ENCODE results near the gene SYNE1. TPM values are rescaled to one million over a fixed set of nuclear protein-coding genes. Genes with fewer than 3 reads are reported as not detected.

The SYNE1 gene
- total RNA-seq, 1 donor from 2014 or later = 12.7 TPM

GRCh38 chr6:152371775-152372174, 265.4 kb downstream of the SYNE1 start:
- no peaks in the 10 kb centered on the region for H3K9me3 Mint-ChIP-seq (ENCODE audit: unreplicated experiment)
- no peak for DNase-seq (ENCODE audit: low spot score)
- H3K27ac Mint-ChIP-seq (ENCODE audit: unreplicated experiment) = no peak overlapping the region
- no peaks in the 10 kb centered on the region for H3K36me3 Mint-ChIP-seq (ENCODE audit: low read depth, unreplicated experiment)
- no peaks in the 10 kb centered on the region for H3K4me1 Mint-ChIP-seq (ENCODE audit: unreplicated experiment)
- no peaks in the 10 kb centered on the region for H3K27me3 Mint-ChIP-seq (ENCODE audit: unreplicated experiment)
- no peak overlapping the region for H3K4me3 Mint-ChIP-seq (ENCODE audit: unreplicated experiment)
- TF ChIP-seq CTCF (IDR thresholded peaks at IDR 0.05; ENCODE audit: unreplicated experiment) = no peak

- Mint-ChIP-seq H3K27me3 (ENCODE audit: unreplicated experiment) (no peaks in the 10 kb centered on the region), H3K4me1 (ENCODE audit: unreplicated experiment) (no peaks in the 10 kb centered on the region)
These were observed 268.2 kb downstream of the SYNE1 start for GRCh38 chr6:152368751-152369624.

GRCh38 chr6:152364866-152365265, 272.3 kb downstream of the SYNE1 start:
- no peak overlapping the region for H3K27ac Mint-ChIP-seq (ENCODE audit: unreplicated experiment)
- no peaks in the 10 kb centered on the region for H3K36me3 Mint-ChIP-seq (ENCODE audit: low read depth, unreplicated experiment)
- H3K4me3 Mint-ChIP-seq (ENCODE audit: unreplicated experiment) = no peak overlapping the region
- H3K9me3 Mint-ChIP-seq (ENCODE audit: unreplicated experiment) = no peaks in the 10 kb centered on the region
- no peak for TF ChIP-seq CTCF (IDR thresholded peaks at IDR 0.05; ENCODE audit: unreplicated experiment)
- no peaks in the 10 kb centered on the region for H3K4me1 Mint-ChIP-seq (ENCODE audit: unreplicated experiment)
- no peaks in the 10 kb centered on the region for H3K27me3 Mint-ChIP-seq (ENCODE audit: unreplicated experiment)
- DNase-seq (ENCODE audit: low spot score) = no peak

More at GRCh38 chr6:152368751-152369624, 268.2 kb downstream of the SYNE1 start:
- DNase-seq (ENCODE audit: low spot score) = no peak
- H3K36me3 Mint-ChIP-seq (ENCODE audit: low read depth, unreplicated experiment) = no peaks in the 10 kb centered on the region
- H3K4me3 Mint-ChIP-seq (ENCODE audit: unreplicated experiment) = no peak overlapping the region
- no peak for TF ChIP-seq CTCF (IDR thresholded peaks at IDR 0.05; ENCODE audit: unreplicated experiment)
- H3K9me3 Mint-ChIP-seq (ENCODE audit: unreplicated experiment) = no peaks in the 10 kb centered on the region
- H3K27ac Mint-ChIP-seq (ENCODE audit: unreplicated experiment) = no peak overlapping the region

- no peak for TF ChIP-seq CTCF (IDR thresholded peaks at IDR 0.05; ENCODE audit: unreplicated experiment)
- H3K4me3 Mint-ChIP-seq (ENCODE audit: unreplicated experiment) = no peak overlapping the region
- H3K27me3 Mint-ChIP-seq (ENCODE audit: unreplicated experiment) = no peaks in the 10 kb centered on the region
- no peaks in the 10 kb centered on the region for H3K9me3 Mint-ChIP-seq (ENCODE audit: unreplicated experiment)
- no peaks in the 10 kb centered on the region for H3K36me3 Mint-ChIP-seq (ENCODE audit: low read depth, unreplicated experiment)
- DNase-seq (ENCODE audit: low spot score) = no peak
- no peaks in the 10 kb centered on the region for H3K4me1 Mint-ChIP-seq (ENCODE audit: unreplicated experiment)
- no peak overlapping the region for H3K27ac Mint-ChIP-seq (ENCODE audit: unreplicated experiment)
These were observed 277.1 kb downstream of the SYNE1 start for GRCh38 chr6:152360034-152360433.

GRCh38 chr6:152356662-152357061, 280.5 kb downstream of the SYNE1 start:
- H3K9me3 Mint-ChIP-seq (ENCODE audit: unreplicated experiment) = no peaks in the 10 kb centered on the region
- no peak for TF ChIP-seq CTCF (IDR thresholded peaks at IDR 0.05; ENCODE audit: unreplicated experiment)
- H3K27ac Mint-ChIP-seq (ENCODE audit: unreplicated experiment) = no peak overlapping the region
- H3K36me3 Mint-ChIP-seq (ENCODE audit: low read depth, unreplicated experiment) = no peaks in the 10 kb centered on the region
- no peak overlapping the region for H3K4me3 Mint-ChIP-seq (ENCODE audit: unreplicated experiment)
- H3K4me1 Mint-ChIP-seq (ENCODE audit: unreplicated experiment) = no peaks in the 10 kb centered on the region
- DNase-seq (ENCODE audit: low spot score) = peak; percentile 11
- peaks cover 1% of the 10 kb centered on the region for H3K27me3 Mint-ChIP-seq (ENCODE audit: unreplicated experiment)

All from endothelial cell (in vitro differentiated cells).